Dedifferentiated amniotic fluid mesenchymal stem cell (primary cell): ENCODE results near the gene IKBIP.
"Not testable (repeated sequence)": the region's sequence is repeated elsewhere in the genome, so short reads cannot be mapped to it uniquely, and the experiment has no call there.

ENCODE experiments used
- DNase-seq: peaks from one replicate; pipeline ENCODE4 v3.0.0-alpha.2; 2016; ENCODE audit errors: extremely low spot score

The IKBIP gene

GRCh38 chr12:98644712-98645571, at the start of gene IKBIP, which contains the start of gene APAF1:
Gene IKBIP, minus strand, starts transcription at chr12:98644788. Its CDS starts 87 bp downstream, at chr12:98644701.
Gene APAF1, plus strand, starts transcription at chr12:98645290. Its CDS starts 3,070 bp downstream, at chr12:98648360.
- peak; percentile 93 for DNase-seq

- no peak for DNase-seq
These were observed 46.8 kb upstream of the IKBIP start for GRCh38 chr12:98691351-98691750.

DNA sequence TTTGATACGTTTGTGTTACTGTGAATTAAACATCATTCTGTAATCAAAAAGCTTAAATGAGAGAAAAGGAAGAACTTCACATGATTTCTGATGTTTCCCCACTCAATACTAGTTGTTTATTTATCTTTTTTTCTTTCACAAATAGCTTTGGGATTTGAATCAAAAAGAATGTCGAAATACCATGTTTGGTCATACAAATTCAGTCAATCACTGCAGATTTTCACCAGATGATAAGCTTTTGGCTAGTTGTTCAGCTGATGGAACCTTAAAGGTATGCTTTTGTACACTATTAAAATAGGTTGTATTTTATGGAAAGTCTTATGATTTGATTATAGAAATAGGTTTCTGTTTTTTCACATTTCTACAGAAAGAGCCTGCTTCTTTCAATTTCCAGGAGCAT, 42.0 kb upstream of the IKBIP start:
- DNase-seq, result no peak

DNA sequence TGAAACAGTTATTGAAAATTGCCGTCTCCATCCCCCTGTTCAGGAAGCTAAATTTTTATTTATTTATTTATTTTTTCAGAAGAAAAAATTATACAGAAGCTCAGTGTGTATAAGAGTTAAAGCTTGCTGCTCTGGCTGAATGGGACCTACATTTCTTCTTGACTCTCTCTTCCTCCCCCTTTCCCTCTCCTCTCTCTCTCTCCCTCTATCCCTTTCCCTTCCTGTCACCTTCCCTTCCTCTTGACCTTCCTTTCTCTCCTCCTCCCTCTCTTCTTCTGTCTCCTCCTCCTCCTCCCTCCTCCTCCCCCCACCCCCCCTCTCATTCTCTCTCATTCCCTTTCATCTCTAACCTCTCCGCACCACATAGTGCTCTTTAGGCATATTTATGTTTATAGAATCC, 39.6 kb upstream of the IKBIP start:
- DNase-seq, result no peak

DNA sequence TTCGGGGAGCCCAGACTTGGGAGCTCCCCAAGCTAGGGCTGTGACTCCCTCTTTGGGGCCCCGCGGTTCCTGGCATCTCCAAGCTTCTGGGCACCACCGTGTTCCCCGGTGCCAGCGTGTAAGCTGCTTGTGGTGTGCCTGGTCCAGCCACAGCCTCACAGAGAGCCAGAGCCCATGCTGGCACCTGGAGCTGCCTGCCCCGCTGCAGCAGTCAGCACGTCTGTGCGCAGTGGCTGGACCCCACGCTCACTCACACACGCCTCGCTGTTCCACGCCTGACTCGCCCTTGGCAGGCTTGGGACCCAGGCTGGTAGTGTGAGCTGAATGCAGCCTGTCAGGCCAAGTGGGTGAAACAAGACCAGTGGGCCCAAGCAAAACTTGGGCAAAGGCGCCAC, 35.0 kb upstream of the IKBIP start:
- no peak for DNase-seq

DNA sequence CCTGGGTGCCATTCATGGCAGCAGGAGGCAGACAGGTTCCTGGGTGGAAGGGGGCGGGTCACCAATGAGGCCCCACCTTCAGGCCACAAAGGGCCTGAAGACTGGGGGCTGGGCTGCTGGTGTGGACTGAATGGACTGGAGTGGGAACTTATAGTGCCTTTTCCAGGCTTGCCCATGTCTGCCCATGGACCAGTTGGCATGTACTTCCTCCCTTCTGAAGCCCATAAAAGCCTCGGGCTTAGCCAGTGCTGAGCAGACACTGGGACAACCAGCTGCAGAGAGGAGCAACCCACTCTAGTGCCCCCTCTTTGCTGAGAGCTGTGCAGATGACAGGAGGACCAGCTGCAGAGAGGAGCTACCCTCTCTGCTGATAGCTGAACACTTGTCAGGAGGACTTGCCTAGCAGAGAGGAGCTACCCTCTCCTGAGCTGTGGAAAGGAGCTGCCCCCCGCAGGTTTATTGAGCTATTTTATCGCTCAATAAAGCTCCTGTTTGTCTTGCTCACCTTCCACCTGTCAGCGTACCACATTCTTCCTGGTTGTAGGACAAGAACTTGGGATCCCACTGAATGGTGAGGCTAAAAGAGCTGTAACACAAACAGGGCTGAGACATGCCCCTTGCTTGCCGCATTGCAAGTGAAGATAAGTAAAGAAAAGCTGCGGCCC, 34.5 kb upstream of the IKBIP start:
- DNase-seq, result no peak

DNA sequence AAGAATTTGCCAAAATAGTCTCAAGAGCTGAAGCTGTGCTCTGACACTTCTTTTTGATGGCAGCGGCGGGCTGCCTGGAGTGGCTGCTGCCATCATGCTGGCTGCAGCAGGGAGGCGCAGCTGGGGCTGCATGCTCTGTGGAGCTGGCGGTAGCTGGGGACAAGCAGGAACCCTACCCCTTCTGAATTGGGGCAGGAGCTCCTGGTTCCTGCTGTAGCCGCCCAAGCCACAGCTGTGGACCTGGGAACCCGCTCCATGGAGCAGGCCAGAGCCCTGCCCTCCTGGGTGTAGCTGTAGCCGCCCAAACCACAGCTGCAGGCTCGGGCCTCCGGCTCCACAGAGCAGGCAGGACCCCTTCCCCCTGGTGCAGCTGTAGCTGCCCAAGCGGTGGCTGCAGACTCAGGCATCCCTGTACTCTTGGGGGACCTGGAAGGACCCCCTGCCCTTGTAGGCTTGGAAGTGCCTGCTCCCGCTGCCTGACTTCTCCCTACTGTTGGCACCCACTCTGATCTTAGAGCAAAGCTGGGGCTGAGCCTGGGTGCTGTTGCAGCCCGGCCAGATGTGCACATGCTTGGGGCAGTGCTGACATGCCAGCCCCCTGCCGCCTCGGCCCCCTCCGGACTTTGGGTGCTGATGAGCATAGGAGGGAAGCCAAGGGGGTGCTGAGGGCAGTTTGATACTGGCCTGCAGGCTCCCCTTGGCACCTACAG, 33.8 kb upstream of the IKBIP start:
- no peak for DNase-seq

DNA sequence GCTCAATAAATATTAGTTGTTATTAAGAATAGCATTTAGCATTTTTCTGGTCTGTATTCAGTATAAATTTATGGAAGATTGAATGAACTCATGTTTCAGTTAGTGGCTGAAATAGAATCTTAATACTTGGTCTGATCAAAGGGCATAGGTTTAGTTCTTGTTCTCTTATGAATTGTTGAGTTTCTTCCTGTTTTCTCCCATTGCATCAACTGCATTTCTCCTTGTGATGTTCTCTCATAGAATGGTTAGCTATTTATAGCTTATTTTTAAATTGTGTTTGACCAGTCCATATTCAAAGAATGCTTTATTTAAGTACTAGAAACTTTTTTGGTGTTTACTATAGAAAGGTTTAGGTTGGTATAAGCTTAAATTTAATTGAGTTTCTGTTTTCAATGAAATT, 30.3 kb upstream of the IKBIP start:
- no peak for DNase-seq

- DNase-seq, result no peak
These were observed 26.9 kb upstream of the IKBIP start for GRCh38 chr12:98671459-98671858.

GRCh38 chr12:98669751-98670150, 25.2 kb upstream of the IKBIP start:
- DNase-seq, result no peak

GRCh38 chr12:98660521-98660920, 15.9 kb upstream of the IKBIP start:
- no peak for DNase-seq

GRCh38 chr12:98656289-98657101, 11.9 kb upstream of the IKBIP start:
- no peak for DNase-seq

DNA sequence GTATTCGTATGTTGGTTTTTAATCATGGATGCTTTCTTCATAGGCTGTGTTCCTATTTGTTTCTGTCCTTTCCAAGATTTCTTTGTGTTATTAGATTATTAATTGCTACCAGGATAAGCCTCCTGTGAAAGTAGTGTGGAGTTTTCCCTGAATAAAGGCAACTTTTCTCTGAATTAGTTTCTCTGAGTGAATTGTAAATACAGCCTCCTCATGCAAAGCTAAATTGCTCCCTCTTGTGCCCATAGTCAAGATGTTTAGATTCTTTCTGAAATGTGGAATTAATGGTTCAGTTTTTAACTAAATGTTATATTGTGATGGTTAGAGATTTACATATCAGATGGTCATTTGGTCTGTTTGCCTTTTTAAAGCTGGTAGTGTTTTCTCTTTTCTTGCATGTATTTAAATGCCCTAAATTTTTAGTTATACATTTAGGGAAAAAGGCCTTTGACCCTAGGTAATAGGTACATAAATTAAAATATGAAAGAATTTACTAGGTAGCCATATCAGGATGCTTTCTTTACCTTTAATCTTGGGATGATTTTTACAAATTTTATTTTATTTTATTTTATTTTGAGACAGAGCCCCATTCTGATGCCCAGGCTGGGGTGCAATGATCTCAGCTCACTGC, 9.4 kb upstream of the IKBIP start:
- DNase-seq, result peak; percentile 74

DNA sequence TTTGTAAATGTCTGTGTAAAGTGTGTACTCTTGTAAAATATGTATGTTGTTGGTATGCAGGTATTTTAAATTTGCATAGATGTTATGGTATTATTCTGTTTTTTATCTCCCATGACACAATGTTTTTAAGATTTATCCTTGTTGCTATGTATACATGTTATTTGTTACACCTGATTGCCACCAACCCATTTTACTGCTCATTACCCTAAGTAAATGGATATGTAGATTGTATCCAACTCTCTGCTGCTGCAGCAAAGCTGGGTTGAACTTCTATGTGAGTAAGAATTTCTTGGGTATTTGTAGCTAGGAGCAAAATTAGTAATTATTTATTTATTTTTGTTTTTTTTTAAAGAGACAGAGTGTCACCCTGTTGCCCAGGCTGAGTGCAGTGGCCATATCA, 6.7 kb upstream of the IKBIP start:
- no peak for DNase-seq

DNA sequence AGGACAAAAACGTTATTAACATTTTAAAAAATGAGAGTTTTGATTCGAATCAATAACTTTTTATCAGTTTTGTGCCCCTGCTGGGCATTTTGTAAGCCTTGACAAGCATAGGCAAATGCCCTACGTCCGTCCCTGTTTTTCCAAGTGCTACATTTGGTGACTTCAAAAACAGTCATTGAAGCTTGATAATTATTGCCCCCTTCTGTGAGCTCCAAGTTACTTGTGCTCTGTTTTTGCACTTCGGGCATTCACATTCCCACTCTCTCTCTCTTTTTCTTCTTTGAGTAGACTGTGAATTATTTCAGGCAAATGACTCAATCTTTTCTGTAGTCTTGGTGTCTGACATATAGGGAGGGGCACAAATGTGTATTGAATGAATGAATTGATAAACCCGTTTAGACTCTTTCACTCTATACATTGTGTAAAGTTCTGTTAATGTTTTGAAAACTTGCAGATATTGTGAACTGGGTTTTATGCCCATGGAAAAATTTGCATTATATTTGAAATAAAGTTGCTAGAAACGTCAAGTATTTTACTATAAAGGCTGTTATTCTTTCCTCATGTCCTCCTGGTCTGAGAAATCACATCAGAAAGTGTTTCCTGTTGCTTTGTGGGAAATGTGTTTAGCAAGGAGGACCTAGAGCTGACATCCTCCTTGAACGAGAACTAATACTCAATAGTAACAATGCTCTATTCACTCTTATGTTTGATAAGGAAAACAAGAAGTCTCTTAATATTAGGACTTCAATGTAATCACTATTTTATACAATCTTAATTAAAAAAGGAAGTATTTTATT, 1.9 kb upstream of the IKBIP start:
- peak; percentile 38 for DNase-seq

GRCh38 chr12:98645572-98646067, 1.0 kb upstream of the IKBIP start:
- DNase-seq, result peak; percentile 17

GRCh38 chr12:98644433-98644711, 216 bp downstream of the IKBIP start:
- no peak for DNase-seq

DNA sequence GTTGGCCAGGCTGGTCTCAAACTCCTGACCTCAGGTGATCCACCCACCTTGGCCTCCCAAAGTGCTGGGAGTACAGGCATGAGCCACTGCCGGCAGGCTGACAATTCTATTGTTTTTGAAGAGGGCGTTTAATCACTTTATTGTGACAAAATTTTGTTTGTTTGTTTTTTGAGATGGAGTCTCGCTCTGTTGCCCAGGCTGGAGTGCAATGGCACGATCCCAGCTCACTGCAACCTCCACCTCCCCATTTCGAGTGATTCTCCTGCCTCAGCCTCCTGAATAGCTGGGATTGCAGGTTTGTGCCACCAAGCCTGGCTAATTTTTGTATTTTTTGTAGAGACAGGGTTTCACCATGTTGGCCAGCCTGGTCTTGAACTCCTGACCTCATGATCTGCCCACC, 1.8 kb downstream of the IKBIP start:
- not testable (repeated sequence) for DNase-seq

GRCh38 chr12:98639491-98639890, 5.1 kb downstream of the IKBIP start:
- DNase-seq, result no peak

DNA sequence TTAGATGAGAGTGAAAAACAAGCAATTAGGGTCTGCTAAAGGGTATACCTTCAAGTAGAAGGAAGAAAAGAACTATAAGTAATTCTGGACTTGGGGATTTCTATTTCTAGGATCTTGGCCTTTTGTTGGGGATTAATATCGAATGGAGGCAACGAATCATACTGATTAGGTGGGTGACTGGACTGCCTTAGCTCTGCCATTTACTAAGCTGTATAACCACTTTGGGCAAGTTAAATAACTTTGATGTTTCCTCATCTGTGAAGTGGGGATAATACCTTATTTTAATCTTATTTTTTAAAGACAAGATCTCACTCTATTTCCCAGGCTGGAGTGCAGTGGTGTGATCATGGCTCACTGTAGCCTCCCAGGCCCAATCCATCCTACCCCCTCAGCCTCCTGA, 6.6 kb downstream of the IKBIP start:
- DNase-seq, result no peak
